ENCODE results near the gene DIPK1C. TPM values are rescaled to one million over a fixed set of nuclear protein-coding genes. Genes with fewer than 3 reads are reported as not detected.

DIPK1C gene
- total and polyA plus RNA-seq, 9 of the 15 experiments (the other 6 are each of a cell fraction or from before 2014, with no cell fraction given): 0.04 to 0.32 (median 0.15) TPM; not detected in 2

DNA sequence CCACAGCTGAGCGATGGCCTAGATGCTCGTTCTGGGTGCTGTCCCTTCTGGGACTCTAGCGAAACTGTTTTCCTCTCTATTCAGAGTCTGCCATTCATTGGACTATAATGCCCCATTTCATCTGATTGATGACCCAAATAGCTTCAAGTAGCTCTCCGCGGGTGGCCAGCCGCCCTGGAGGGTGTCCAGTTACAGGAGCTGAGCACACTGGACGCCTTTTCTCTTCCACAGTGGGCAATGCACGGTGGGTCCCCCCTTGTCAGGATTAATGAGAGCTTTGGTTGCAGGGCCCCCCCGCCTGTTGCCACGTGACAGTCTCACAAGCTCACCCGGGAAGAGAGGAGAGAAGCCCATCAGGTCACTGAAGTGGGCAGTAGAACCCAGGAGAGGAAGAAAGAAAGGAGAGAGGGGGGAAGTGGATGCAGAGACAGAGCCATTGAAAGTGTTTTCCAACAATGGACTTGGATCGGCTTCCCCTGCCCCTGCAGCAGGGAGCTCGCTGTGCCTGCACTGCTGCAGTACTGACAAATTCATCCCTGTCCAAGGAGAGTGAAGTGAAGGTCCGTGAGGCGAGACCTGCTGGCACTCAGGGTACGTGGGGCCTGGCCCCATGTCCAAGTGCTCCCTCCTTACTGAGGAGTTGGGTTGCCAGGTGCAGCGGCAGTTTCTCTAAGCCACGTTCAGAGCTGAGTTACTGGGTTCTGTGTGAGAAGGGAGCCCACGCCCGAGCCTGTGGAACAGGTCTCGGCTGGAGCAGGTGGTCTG lies 44.8 kb downstream of the DIPK1C start:
- in situ Hi-C loops (cut with MboI) (no loop called here), intact Hi-C loops (cut with micrococcal nuclease) (no loop called here)
- Histone ChIP-seq H2AFZ (ENCODE audit: low read depth, low read length) (no peak overlapping the region), H3K79me2 (ENCODE audit: control insufficient read depth, insufficient read depth, low read length) (no peaks in the 10 kb centered on the region), H4K20me1 (replicated peaks; ENCODE audit: control insufficient read depth, insufficient read depth, low read length) (no peaks in the 10 kb centered on the region), H3K27me3 (ENCODE audit: control insufficient read depth in 2 of 2, insufficient read depth in 2 of 2, low read length in 2 of 2) (peaks cover 14 to 62% of the 10 kb centered on the region in 2 experiments), H3K9me3 (replicated peaks; ENCODE audit: control insufficient read depth, insufficient read depth, low read depth, low read length) (no peaks in the 10 kb centered on the region), H3K9ac (ENCODE audit: insufficient read depth in 1 of 2, low read depth in 2 of 2, low read length in 2 of 2) (no peak overlapping the region), H3K4me2 (ENCODE audit: insufficient read depth, low read length) (no peak overlapping the region), H3K4me3 (no peak overlapping the region), H3K9me1 (ENCODE audit: control insufficient read depth, insufficient read depth, low read length) (no peaks in the 10 kb centered on the region), H3K4me1 (replicated peaks in 1 of 2; ENCODE audit: control insufficient read depth in 2 of 2, insufficient read depth in 2 of 2, low read length in 2 of 2) (no peaks in the 10 kb centered on the region), H3K36me3 (ENCODE audit: control insufficient read depth, insufficient read depth, low read length) (no peaks in the 10 kb centered on the region), H3K27ac (ENCODE audit: extremely low read depth, low read depth, low read length) (no peak overlapping the region)
- FAIRE-seq (no peak), ATAC-seq (no peak), DNase-seq (ENCODE audit: extremely low read depth in 1 of 4, low spot score in 3 of 4) (no peak)
- ChIA-PET CTCF (ENCODE audit: low intra/inter-chr PET ratio) (no interaction called here), POLR2A (interaction anchor here (0.8 kb wide), 1 partner anchor 284 kb away, joined by 3 read pairs; no protein-coding TSS in a partner anchor)
- 2% methylated on average over 9 of the region's 21 CpGs for WGBS (ENCODE audit: insufficient coverage, low coverage, missing lambda C conversion rate)
- TF ChIP-seq HSF4 (CRISPR knock-in tag; IDR thresholded peaks at IDR 0.05; ENCODE audit: borderline replicate concordance) (no peak), ZNF146 (CRISPR knock-in tag; IDR thresholded peaks at IDR 0.05; ENCODE audit: unreplicated experiment) (no peak)
- BruUV-seq (replicated peaks): no TSS peak

DNA sequence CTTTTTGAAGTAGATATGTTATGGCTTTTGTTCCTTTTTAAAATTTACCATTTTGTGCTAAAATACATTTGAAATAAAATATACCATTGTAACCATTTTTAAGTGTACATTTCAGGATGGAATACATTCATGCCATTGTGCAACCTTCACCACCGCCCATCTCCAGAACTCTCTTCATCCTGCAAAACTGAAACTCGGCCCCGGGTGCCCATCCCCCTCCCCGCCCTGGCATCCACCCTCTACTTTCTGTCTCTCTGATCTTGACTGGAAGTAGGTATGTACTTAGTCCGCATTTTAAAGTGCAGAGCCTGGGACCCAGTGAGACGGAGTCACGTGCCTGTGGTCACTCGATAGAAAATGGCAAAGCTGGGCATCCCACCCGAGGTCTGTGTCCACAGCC lies 45.6 kb downstream of the DIPK1C start:
- in situ Hi-C loops (cut with MboI): no loop called here
- BruUV-seq (replicated peaks): no TSS peak
- TF ChIP-seq, protein P1, sequence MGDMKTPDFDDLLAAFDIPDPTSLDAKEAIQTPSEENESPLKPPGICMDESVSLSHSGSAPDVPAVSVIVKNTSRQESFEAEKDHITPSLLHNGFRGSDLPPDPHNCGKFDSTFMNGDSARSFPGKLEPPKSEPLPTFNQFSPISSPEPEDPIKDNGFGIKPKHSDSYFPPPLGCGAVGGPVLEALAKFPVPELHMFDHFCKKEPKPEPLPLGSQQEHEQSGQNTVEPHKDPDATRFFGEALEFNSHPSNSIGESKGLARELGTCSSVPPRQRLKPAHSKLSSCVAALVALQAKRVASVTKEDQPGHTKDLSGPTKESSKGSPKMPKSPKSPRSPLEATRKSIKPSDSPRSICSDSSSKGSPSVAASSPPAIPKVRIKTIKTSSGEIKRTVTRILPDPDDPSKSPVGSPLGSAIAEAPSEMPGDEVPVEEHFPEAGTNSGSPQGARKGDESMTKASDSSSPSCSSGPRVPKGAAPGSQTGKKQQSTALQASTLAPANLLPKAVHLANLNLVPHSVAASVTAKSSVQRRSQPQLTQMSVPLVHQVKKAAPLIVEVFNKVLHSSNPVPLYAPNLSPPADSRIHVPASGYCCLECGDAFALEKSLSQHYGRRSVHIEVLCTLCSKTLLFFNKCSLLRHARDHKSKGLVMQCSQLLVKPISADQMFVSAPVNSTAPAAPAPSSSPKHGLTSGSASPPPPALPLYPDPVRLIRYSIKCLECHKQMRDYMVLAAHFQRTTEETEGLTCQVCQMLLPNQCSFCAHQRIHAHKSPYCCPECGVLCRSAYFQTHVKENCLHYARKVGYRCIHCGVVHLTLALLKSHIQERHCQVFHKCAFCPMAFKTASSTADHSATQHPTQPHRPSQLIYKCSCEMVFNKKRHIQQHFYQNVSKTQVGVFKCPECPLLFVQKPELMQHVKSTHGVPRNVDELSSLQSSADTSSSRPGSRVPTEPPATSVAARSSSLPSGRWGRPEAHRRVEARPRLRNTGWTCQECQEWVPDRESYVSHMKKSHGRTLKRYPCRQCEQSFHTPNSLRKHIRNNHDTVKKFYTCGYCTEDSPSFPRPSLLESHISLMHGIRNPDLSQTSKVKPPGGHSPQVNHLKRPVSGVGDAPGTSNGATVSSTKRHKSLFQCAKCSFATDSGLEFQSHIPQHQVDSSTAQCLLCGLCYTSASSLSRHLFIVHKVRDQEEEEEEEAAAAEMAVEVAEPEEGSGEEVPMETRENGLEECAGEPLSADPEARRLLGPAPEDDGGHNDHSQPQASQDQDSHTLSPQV (IDR thresholded peaks at IDR 0.05): no peak
- TF ChIP-seq GABPB2 (CRISPR knock-in tag; conservative IDR thresholded peaks at IDR 0.05) (no peak), FIP1L1 (IDR thresholded peaks at IDR 0.05; ENCODE audit: low read depth, low read length, poor library complexity, severe bottlenecking) (no peak), PRPF4 (IDR thresholded peaks at IDR 0.05; ENCODE audit: insufficient read depth, low read depth, low read length, poor library complexity, severe bottlenecking) (no peak)
- TF ChIP-seq, protein P2, sequence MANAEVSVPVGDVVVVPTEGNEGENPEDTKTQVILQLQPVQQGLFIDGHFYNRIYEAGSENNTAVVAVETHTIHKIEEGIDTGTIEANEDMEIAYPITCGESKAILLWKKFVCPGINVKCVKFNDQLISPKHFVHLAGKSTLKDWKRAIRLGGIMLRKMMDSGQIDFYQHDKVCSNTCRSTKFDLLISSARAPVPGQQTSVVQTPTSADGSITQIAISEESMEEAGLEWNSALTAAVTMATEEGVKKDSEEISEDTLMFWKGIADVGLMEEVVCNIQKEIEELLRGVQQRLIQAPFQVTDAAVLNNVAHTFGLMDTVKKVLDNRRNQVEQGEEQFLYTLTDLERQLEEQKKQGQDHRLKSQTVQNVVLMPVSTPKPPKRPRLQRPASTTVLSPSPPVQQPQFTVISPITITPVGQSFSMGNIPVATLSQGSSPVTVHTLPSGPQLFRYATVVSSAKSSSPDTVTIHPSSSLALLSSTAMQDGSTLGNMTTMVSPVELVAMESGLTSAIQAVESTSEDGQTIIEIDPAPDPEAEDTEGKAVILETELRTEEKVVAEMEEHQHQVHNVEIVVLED (CRISPR knock-in tag; IDR thresholded peaks at IDR 0.05): no peak

More for the DNA sequence above, 45.6 kb downstream of the DIPK1C start:
- Histone ChIP-seq H3K4me1 (replicated peaks in 1 of 2; ENCODE audit: control insufficient read depth in 2 of 2, insufficient read depth in 2 of 2, low read length in 2 of 2) (no peaks in the 10 kb centered on the region), H2AFZ (ENCODE audit: low read depth, low read length) (no peak overlapping the region), H3K27ac (ENCODE audit: extremely low read depth, low read depth, low read length) (no peak overlapping the region), H3K9me1 (ENCODE audit: control insufficient read depth, insufficient read depth, low read length) (no peaks in the 10 kb centered on the region), H3K4me2 (ENCODE audit: insufficient read depth, low read length) (no peak overlapping the region), H3K9me3 (replicated peaks; ENCODE audit: control insufficient read depth, insufficient read depth, low read depth, low read length) (no peaks in the 10 kb centered on the region), H3K79me2 (ENCODE audit: control insufficient read depth, insufficient read depth, low read length) (no peaks in the 10 kb centered on the region), H3K27me3 (ENCODE audit: control insufficient read depth in 2 of 2, insufficient read depth in 2 of 2, low read length in 2 of 2) (peaks cover 14 to 57% of the 10 kb centered on the region in 2 experiments), H3K36me3 (ENCODE audit: control insufficient read depth, insufficient read depth, low read length) (no peaks in the 10 kb centered on the region), H4K20me1 (replicated peaks; ENCODE audit: control insufficient read depth, insufficient read depth, low read length) (no peaks in the 10 kb centered on the region), H3K4me3 (no peak overlapping the region), H3K9ac (ENCODE audit: insufficient read depth in 1 of 2, low read depth in 2 of 2, low read length in 2 of 2) (no peak overlapping the region)
- 2% methylated on average over 6 of the region's 9 CpGs for WGBS (ENCODE audit: insufficient coverage, low coverage, missing lambda C conversion rate)
- ChIA-PET POLR2A (interaction anchor here (1.1 kb wide), 1 partner anchor 23 kb away, joined by 3 read pairs; no protein-coding TSS in a partner anchor), CTCF (ENCODE audit: low intra/inter-chr PET ratio) (no interaction called here)
- FAIRE-seq (no peak), ATAC-seq (no peak), DNase-seq (ENCODE audit: extremely low read depth in 1 of 4, low spot score in 3 of 4) (no peak)
- intact Hi-C loops (cut with micrococcal nuclease): no loop called here
